Choroid plexus epithelial cell (primary cell): ENCODE data around the gene NRXN3.
A peak's percentile ranks its signal among the peaks of the same experiment; 100 is the strongest.

ENCODE experiments used
- DNase-seq: peaks from one replicate; pipeline ENCODE4 v3.0.0-alpha.2; 2010; ENCODE audit warnings: low read depth
- H3K4me3 ChIP-seq: 2 replicates; pipeline ENCODE4 v1.5.1; 2011; ENCODE audit warnings: low read depth, mild to moderate bottlenecking, control low read depth, low read length, moderate library complexity
- CTCF ChIP-seq: conservative IDR thresholded peaks from 2 replicates; pipeline ENCODE4 v1.5.1; 2011; ENCODE audit warnings: low read depth, mild to moderate bottlenecking, control low read depth, inconsistent platforms, low read length, moderate library complexity

NRXN3 gene

GRCh38 chr14:79242666-79243065, 1072.5 kb downstream of the NRXN3 start:
- TF ChIP-seq CTCF: no peak
- no peak overlapping the region for H3K4me3 ChIP-seq
- no peak for DNase-seq

DNA sequence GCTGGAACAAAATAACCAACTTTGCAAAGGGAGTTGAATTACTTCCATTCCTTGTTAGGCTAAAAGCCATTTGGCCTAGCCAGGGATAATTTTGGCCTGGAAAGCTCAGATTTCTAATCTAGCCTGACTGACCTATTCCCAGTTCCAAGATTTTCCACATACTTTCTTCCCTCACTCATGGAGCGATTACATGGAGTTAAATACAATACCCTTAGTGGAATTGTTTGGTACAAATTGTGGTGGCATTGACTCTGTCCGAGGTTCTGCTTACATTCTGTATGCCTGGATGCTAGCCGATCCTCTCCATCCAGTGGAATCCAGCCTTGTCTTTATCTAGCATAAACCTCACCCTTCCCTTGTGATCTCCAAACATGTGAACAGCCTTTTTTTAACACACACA, 1076.0 kb downstream of the NRXN3 start:
- DNase-seq: no peak
- H3K4me3 ChIP-seq: no peak overlapping the region
- no peak for TF ChIP-seq CTCF

DNA sequence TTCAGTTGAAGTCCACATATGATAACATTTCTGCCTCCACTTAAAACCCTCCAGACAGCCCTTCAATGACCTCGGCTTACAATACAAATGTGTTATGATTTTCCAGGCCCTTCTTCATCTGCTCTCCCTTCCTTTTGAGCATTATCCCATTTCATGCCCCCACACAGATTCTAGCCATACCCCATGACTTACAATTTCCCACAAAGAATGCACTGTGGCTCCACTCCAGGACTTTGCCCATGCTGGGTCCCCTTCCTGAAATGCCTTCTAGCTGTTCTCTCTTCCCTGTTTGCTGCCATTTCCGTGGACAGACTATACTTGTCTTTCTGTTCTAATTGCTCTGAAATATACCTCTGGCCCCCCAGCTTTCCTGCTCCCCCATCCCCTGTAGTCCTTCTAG, 1078.0 kb downstream of the NRXN3 start:
- no peak overlapping the region for H3K4me3 ChIP-seq
- no peak for TF ChIP-seq CTCF
- DNase-seq: no peak

- DNase-seq: no peak
- H3K4me3 ChIP-seq: no peak overlapping the region
- TF ChIP-seq CTCF: no peak
Measured at GRCh38 chr14:79248771-79249170, 1078.6 kb downstream of the NRXN3 start.

DNA sequence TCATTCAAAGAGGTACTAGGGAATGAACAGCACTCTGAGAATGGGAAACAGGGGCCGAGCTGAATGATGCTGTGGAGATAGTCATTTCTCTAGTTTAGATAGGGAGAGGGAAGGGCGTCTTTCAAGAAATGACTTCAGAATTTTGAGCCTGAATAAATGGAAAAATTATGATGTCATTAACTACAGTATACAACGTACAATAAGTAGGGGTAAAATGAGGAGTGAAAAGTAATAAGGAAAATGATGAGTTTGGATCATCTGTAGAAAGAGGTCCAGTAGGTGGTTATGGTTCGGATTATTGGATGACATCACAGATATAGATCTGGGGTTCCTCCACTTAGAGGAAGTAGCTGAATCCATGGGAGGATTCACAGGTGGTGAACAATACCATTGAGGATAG, 1081.1 kb downstream of the NRXN3 start:
- DNase-seq: no peak
- no peak for TF ChIP-seq CTCF
- no peak overlapping the region for H3K4me3 ChIP-seq

GRCh38 chr14:79253576-79253975, 1083.4 kb downstream of the NRXN3 start:
- no peak for DNase-seq
- H3K4me3 ChIP-seq: no peak overlapping the region
- TF ChIP-seq CTCF: no peak

- no peak for TF ChIP-seq CTCF
- H3K4me3 ChIP-seq: no peak overlapping the region
- DNase-seq: peak; percentile 84
Measured at GRCh38 chr14:79254069-79254775, 1084.0 kb downstream of the NRXN3 start.
